Stimulated activated memory B cell treated with anti-CD40 and anti-IgM and Interleukin-4, amounts not matched to agents 10 μg/mL and 1 μg/mL and 100 μg/mL, for 72 hours (primary cell): ENCODE data around the gene EXOC3L1.

Source experiments
- ATAC-seq: fragments of 150-1000 bp; cut with Tn5 transposase; 2 replicates; pipeline ENCODE4 v1.10.0; 2021
- H3K27ac Mint-ChIP-seq: one replicate; pipeline ENCODE4 v1.8.0; 2022; ENCODE audit warnings: mild to moderate bottlenecking, mixed read lengths
- H3K27me3 Mint-ChIP-seq: one replicate; pipeline ENCODE4 v1.8.0; 2022; ENCODE audit warnings: mixed read lengths
- H3K36me3 Mint-ChIP-seq: one replicate; pipeline ENCODE4 v1.8.0; 2022; ENCODE audit warnings: mixed read lengths
- H3K4me1 Mint-ChIP-seq: one replicate; pipeline ENCODE4 v1.8.0; 2022; ENCODE audit warnings: mixed read lengths
- H3K4me3 Mint-ChIP-seq: one replicate; pipeline ENCODE4 v1.8.0; 2022; ENCODE audit warnings: mild to moderate bottlenecking, moderate library complexity, mixed read lengths
- H3K9me3 Mint-ChIP-seq: one replicate; pipeline ENCODE4 v1.8.0; 2022; ENCODE audit warnings: mixed read lengths

The EXOC3L1 gene

DNA sequence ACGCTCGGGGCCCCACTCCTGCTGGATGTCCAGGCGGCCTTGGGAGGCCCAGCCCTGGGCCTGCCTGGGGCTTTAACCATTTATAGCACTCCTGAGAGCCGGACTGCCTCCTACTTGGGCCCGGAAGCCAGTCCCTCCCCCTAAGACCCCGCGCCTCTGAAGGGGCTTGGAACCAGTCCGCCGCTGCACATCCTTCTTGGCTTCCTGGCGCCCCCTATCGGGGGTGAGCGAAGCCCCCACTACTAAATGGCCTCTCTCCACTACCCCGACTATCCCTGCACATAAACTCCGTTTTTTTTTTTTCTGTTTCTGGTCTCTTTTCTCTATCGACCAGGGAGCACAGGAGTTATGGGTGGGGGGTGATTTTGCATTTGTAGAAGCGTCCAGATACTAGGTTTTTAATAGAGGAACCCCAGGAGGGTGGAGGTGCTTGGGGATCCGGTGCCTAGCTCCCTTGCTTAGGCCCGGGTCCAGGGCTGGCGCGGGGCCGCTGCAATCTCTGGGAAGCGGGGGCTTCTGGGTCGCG lies 20.2 kb downstream of the EXOC3L1 start:
- Mint-ChIP-seq H3K36me3 (no peaks in the 10 kb centered on the region), H3K27me3 (peaks cover 95% of the 10 kb centered on the region), H3K4me3 (peak overlapping the region; percentile 76), H3K27ac (no peak overlapping the region), H3K4me1 (peaks cover 51% of the 10 kb centered on the region), H3K9me3 (no peaks in the 10 kb centered on the region)
- ATAC-seq: no peak

DNA sequence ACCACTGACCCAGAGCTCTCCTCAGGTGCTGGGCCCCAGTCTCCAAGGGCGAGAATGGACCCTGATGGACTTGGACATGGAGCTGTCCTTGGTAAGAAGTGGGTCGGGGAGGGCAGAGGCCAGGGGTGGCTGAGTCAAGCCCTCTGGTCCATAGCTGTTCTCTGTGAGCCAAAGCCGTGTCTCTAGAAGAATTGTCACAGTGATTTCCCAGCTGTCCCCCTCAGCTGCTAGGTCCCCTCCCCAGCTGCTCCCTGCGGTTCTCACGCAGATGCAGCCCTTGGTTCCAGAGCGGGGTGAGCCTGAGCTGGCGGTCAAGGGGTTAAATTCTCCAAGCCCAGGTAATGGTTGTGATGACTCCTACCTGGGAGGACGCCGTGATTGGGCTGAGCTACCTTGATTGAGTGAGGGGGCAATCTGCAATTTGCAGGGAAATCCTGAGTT lies 20.9 kb downstream of the EXOC3L1 start:
- no peak for ATAC-seq
- H3K36me3 Mint-ChIP-seq: no peaks in the 10 kb centered on the region
- no peak overlapping the region for H3K4me3 Mint-ChIP-seq
- no peak overlapping the region for H3K27ac Mint-ChIP-seq
- peaks cover 99% of the 10 kb centered on the region for H3K27me3 Mint-ChIP-seq
- no peaks in the 10 kb centered on the region for H3K9me3 Mint-ChIP-seq
- H3K4me1 Mint-ChIP-seq: peaks cover 51% of the 10 kb centered on the region

DNA sequence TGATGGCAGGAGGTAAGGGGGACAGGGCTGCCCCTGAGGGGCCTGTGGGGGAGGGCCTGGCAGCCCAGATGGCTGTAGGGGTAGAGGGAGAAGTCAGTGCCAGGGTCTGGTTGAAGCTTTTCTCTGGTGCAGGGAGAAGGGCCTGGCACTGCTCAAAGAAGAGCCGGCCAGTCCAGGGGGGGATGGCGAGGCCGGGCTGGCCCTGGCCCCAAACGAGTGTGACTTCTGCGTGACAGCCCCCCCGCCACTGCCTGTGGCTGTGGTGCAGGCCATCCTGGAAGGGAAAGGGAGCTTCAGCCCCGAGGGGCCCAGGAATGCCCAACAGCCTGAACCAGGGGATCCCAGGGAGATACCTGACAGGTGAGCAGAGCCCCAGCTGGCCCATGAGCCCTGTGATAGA lies 22.3 kb downstream of the EXOC3L1 start:
- no peak overlapping the region for H3K4me3 Mint-ChIP-seq
- peaks cover 45% of the 10 kb centered on the region for H3K4me1 Mint-ChIP-seq
- no peak overlapping the region for H3K27ac Mint-ChIP-seq
- peaks cover 91% of the 10 kb centered on the region for H3K27me3 Mint-ChIP-seq
- no peak for ATAC-seq
- H3K9me3 Mint-ChIP-seq: no peaks in the 10 kb centered on the region
- no peaks in the 10 kb centered on the region for H3K36me3 Mint-ChIP-seq

DNA sequence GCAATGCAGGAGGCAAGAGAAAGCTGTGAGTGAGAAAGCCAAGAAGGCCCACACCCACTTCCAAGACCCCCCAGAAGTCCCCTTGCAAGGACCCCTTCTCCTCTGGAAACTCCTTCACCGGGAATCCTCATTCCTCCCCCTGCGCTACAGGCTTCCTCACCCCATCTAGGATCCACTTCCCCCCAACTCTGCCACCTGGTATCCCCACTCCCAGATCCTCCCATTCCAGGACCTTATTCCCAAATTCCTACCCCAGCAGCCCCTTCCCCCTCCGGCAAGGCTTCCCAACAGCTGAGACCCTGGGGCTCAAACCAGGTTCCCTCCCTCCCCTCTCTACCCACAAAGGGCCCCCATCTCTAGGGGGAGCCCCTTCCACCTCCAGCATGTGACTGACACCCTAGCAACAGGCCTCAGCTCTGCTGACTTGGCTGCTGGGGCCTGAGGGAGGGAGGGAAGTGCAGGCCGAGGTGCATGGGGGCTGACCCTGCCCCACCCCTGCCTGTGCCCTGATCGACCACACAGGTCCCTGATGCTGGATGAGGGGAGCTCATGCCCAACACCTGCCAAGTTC lies 23.3 kb downstream of the EXOC3L1 start:
- ATAC-seq: no peak
- no peak overlapping the region for H3K4me3 Mint-ChIP-seq
- no peaks in the 10 kb centered on the region for H3K36me3 Mint-ChIP-seq
- H3K27ac Mint-ChIP-seq: no peak overlapping the region
- peaks cover 45% of the 10 kb centered on the region for H3K4me1 Mint-ChIP-seq
- H3K27me3 Mint-ChIP-seq: peaks cover 91% of the 10 kb centered on the region
- H3K9me3 Mint-ChIP-seq: no peaks in the 10 kb centered on the region

DNA sequence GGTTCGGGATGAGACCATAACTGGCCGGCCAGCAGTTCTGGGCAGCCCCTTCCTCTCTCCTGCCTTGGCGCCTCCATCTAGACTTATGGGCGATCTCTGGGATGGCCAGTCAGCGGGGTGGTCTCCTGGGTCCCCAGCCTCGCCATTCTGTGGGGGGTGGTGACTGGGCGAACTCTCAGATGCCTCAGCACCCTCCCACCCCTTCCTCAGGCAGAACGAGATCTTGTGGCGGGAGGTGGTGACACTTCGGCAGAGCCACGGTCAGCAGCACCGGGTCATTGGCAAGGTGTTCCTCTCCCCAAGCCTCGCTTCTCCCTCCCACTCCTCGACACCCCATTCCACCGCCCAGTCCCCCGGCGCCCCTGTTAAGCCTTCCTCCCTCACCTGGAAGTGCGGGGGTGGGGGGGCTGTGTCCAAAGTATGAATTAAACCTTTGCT lies 23.8 kb downstream of the EXOC3L1 start:
- no peaks in the 10 kb centered on the region for H3K9me3 Mint-ChIP-seq
- H3K27me3 Mint-ChIP-seq: peaks cover 91% of the 10 kb centered on the region
- no peaks in the 10 kb centered on the region for H3K36me3 Mint-ChIP-seq
- no peak overlapping the region for H3K27ac Mint-ChIP-seq
- peaks cover 46% of the 10 kb centered on the region for H3K4me1 Mint-ChIP-seq
- H3K4me3 Mint-ChIP-seq: no peak overlapping the region
- ATAC-seq: no peak

DNA sequence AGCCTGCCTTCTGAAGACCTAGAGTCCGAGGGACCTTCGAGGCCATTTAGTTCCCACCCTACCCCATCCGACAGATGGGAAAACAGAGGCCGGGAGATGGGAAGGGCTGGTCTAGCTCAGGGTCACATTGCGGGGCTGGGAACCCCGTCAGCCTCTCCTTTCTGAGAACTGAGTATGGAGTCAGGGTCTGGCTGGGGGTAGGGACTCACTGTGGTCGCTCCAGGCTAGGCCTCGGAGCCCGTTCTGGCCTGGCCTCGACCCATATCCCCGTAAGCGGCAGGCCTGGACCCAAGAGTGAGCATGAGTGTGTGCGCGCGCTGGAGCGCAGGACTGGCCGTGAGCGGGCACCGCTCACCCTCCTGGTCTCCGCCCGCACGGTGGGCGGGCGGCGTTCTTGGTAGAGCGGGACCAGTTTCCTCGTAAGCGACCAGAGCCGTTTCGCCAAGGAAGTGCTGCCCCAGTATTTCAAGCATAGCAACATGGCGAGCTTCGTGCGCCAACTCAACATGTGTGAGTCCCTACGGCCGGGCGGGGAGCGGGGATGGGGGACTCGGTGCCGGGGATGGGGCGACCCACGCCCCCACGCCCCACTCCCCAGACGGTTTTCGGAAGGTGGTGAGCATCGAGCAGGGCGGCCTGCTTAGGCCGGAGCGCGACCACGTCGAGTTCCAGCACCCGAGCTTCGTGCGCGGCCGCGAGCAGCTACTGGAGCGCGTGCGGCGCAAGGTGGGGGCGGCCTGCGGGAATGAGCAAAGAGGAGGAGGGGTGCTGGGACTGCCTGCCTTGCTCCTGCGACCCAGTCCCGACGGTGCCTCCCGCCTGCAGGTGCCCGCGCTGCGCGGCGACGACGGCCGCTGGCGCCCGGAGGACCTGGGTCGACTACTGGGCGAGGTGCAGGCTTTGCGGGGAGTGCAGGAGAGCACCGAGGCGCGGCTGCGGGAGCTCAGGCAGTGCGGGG lies 24.5 kb downstream of the EXOC3L1 start:
- Mint-ChIP-seq H3K27me3 (peaks cover 90% of the 10 kb centered on the region), H3K36me3 (no peaks in the 10 kb centered on the region), H3K4me1 (peaks cover 54% of the 10 kb centered on the region), H3K4me3 (no peak overlapping the region), H3K27ac (no peak overlapping the region), H3K9me3 (no peaks in the 10 kb centered on the region)
- ATAC-seq: no peak

DNA sequence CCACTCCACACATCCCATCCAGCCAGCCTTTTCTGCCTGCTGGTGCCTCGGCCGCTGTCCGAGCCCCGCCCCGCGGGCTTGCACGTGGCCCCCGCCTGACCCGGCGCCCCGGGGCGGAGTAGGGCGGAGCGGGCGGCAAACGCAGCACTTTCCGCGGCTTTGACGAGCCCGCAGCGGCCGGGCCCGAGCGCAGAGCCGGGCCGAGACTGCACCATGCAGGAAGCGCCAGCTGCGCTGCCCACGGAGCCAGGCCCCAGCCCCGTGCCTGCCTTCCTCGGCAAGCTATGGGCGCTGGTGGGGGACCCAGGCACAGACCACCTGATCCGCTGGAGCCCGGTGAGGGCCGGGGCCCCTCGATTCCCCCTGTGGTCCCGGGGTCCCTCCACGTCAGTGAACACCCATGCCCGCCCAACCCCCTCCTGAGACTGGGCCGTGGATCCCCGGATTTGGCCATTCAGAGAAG lies 25.3 kb downstream of the EXOC3L1 start, which contains the start of gene HSF4:
Gene HSF4 (plus strand): TSS at position 147 of the 463 bp plus-strand sequence. CDS start 67 bp downstream, at position 214.
- Mint-ChIP-seq H3K27ac (no peak within 1 kb of the TSS), H3K36me3 (no peaks in the 10 kb centered on the region), H3K4me1 (peaks cover 52% of the 10 kb centered on the region), H3K27me3 (peaks cover 82% of the 10 kb centered on the region), H3K9me3 (no peaks in the 10 kb centered on the region), H3K4me3 (peak within 1 kb of the TSS; percentile 41)
- ATAC-seq: no peak

DNA sequence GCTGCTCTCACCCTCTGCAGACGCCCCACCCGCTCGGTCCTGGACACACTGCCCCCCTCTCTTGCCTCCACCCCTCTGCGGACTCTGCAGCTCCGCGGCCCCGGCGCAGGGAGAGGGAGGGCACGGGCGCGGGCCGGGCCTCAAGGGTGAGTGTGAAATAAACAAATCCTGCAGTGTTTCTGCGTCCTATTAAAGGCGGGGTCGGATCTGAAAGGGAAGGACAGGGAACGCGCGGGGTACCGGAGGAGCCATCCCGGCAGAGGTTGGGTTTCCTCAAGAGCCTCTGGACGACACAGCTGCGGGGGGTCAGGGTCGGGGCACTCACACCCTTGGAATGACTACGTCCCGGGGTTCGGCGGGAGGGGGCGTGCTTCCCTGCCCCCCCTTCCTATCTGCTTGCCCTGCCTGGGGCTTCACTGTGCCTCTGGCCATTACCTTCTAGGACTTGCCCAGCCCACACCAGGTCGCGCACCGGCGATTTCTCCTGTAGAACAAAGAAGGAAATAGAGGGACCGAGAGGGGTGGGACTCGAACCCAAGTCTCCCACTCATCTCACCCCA lies 25.9 kb downstream of the EXOC3L1 start:
- Mint-ChIP-seq H3K4me1 (peaks cover 49% of the 10 kb centered on the region), H3K36me3 (no peaks in the 10 kb centered on the region), H3K9me3 (no peaks in the 10 kb centered on the region), H3K27me3 (peaks cover 77% of the 10 kb centered on the region), H3K27ac (no peak overlapping the region), H3K4me3 (peak overlapping the region; percentile 41)
- ATAC-seq: no peak

DNA sequence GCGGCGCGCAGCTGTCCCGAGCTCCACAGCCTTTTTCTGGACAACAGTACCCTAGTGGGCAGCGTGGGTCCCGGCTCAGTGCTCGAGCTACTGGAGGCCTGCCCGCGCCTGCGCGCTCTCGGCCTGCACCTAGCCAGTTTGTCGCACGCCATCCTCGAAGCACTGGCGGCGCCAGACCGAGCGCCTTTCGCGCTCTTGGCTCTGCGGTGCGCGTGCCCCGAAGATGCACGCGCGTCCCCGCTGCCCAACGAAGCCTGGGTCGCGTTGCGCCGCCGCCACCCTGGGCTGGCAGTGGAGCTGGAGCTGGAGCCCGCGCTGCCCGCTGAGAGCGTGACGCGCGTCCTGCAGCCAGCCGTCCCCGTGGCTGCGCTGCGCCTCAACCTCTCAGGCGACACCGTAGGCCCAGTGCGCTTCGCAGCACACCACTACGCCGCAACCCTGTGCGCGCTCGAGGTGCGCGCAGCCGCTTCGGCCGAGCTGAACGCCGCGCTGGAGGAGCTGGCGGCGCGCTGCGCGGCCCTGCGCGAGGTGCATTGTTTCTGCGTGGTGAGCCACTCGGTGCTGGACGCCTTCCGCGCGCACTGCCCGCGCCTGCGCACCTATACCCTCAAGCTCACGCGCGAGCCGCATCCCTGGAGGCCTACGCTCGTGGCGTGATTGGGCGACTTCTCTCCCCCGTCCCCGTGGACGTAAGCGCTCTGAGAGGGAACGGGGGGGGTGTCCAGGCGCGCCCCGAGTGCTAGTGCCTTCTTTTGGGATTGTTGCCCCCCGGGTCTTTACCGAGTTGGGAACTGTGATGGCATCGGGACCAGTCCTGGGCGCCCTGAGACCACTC lies 26.6 kb downstream of the EXOC3L1 start:
- Mint-ChIP-seq H3K27ac (no peak overlapping the region), H3K36me3 (no peaks in the 10 kb centered on the region), H3K9me3 (no peaks in the 10 kb centered on the region), H3K4me1 (peaks cover 53% of the 10 kb centered on the region), H3K27me3 (peaks cover 70% of the 10 kb centered on the region), H3K4me3 (peak overlapping the region; percentile 43)
- ATAC-seq: no peak

DNA sequence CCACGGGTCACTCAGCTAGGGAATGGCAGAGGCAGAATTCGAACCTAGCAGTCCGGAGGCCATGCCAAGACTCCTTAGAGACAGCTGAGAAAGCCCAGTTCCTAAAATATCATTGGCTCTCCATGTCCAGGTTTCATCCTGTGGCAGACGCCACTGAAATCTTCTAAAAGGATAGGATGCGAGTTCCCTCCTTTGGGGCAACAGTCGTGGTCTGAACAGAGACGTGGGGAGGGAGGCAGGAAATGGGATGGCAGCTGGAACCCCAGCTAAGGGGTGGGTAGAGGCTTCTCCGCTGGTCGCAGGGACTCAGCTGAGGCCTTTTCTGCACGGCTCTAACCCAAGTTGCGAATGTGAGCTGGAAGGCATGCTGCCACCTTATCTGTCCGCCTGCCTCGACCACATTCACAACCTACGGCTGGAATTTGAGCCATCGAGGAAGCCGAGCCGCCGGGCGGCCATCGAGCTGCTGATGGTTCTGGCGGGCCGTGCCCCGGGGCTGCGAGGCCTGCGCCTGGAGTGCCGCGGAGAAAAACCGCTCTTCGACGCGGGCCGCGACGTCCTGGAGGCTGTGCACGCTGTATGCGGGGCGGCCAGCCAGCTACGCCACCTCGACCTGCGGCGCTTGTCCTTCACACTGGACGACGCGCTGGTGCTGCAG lies 27.3 kb downstream of the EXOC3L1 start:
- Mint-ChIP-seq H3K27me3 (peaks cover 62% of the 10 kb centered on the region), H3K36me3 (no peaks in the 10 kb centered on the region), H3K27ac (no peak overlapping the region), H3K9me3 (no peaks in the 10 kb centered on the region), H3K4me1 (peaks cover 56% of the 10 kb centered on the region), H3K4me3 (peak overlapping the region; percentile 43)
- ATAC-seq: no peak

DNA sequence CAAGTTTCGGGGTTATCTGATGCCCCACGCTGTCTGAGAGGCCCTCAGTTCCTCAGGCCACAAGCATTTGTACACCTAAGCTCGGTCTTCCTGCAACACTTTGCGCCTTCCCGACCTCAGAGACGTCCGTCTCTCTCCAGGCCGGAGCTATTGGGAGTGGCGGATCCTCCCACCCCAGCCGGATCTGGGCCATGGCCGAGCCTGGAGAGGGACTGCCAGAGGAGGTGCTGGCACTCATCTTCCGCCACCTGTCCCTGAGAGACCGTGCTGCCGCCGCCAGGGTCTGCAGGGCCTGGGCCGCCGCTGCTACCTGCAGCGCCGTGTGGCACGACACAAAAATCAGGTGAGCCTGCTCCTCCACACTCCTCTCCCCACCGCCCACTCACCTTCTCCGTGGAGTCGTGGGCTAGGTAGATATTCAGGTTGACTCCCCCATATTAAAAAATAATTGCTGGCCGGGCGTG lies 28.3 kb downstream of the EXOC3L1 start:
- H3K27ac Mint-ChIP-seq: no peak overlapping the region
- H3K9me3 Mint-ChIP-seq: no peaks in the 10 kb centered on the region
- H3K27me3 Mint-ChIP-seq: peaks cover 52% of the 10 kb centered on the region
- H3K36me3 Mint-ChIP-seq: no peaks in the 10 kb centered on the region
- peaks cover 59% of the 10 kb centered on the region for H3K4me1 Mint-ChIP-seq
- H3K4me3 Mint-ChIP-seq: peak overlapping the region; percentile 44
- no peak for ATAC-seq

DNA sequence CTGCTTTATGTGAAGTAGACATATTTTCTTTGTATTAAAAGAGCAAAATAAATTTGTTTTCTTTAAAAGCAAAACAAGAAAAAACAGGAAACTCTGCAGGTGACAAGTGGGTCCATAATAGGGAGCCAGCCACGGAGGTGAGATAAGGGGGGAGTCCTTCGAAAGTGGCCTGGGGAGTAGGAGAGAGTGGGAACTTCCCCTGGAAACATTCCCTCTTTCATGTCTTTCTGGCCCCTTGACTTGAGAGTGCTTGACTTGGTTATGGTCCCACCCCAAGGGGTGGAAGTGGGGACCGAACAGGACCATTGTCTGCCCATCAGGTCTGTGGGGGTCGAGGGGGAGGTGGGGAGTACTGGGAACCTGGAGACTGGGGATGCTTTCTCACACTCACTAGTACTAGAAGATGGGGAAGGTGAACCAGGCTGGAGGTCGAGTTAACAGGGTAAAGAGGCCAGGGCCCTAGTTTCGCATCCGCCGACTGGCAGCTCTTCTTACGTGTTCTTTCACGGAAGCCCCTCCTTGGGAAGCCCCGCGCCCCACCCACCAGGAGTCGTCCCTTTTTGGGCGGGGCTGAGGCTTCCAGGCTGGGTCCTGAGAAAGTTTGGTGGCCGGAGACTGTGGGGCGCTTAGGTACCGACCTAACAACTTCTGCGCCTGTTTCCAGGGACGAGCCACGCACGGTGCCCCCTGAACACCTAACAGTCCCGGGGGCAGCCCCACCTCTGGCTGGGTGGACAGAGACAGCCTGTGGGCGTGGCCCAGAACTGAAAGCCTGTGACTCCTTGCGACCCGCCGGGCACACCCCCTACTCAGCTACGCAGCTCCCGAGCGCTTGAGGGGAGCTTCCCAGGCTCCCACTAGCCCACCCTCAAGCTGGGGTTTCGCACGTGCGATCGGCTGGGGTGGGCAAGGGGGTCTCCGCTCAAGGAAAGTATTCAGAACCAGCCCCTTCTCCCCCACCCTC lies 31.0 kb downstream of the EXOC3L1 start:
- Mint-ChIP-seq H3K4me3 (peak overlapping the region; percentile 87), H3K27ac (peak overlapping the region; percentile 77), H3K27me3 (peaks cover 25% of the 10 kb centered on the region), H3K36me3 (no peaks in the 10 kb centered on the region), H3K9me3 (no peaks in the 10 kb centered on the region), H3K4me1 (peaks cover 60% of the 10 kb centered on the region)
- peak; percentile 69 for ATAC-seq

DNA sequence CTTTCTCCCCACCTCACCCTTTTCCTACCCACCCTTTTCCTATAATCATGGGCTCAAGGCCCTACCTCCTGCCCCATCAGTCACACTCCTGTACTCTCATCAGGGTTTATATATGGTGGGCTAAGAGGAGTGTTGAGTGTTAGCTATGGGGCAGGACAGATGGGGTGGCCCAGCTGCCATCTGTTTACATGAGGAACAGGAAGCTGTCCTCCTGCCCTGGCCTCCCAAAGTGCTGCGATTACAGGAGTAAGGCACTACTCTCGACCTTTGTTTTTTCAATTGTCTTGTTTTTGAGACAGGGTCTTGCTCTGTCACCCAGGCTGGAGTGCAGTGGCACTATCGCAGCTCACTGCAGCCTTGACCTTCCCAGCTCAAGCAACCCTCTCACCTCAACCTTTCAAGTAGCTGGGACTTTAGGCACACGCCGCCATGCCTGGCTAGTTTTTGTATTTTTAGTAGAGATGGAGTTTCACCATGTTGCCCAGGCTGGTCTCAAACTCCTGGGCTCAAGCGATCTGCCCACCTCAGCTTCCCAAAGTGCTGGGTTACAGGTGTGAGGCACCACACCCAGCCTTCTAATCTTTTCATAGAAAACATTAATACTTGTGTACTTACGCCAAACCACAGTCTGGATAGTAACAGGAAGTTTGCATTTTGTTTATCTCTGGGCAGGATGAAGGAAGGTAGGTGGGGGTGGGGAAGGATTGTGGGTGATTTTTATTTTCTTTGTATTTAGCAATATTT lies 31.9 kb downstream of the EXOC3L1 start:
- H3K36me3 Mint-ChIP-seq: no peaks in the 10 kb centered on the region
- ATAC-seq: no peak
- H3K4me3 Mint-ChIP-seq: peak overlapping the region; percentile 87
- peaks cover 20% of the 10 kb centered on the region for H3K27me3 Mint-ChIP-seq
- no peaks in the 10 kb centered on the region for H3K9me3 Mint-ChIP-seq
- peak overlapping the region; percentile 77 for H3K27ac Mint-ChIP-seq
- H3K4me1 Mint-ChIP-seq: peaks cover 65% of the 10 kb centered on the region
